ENCODE results near the gene ASPG.

Gene ASPG

GRCh38 chr14:104098272-104099095 lies 13.0 kb downstream of the ASPG start:
- no peak overlapping the region for H3K4me3 ChIP-seq
- no peak for TF ChIP-seq CTCF (IDR thresholded peaks at IDR 0.05)
- no peak overlapping the region for H3K27ac ChIP-seq
- no peak for DNase-seq (ENCODE audit: low spot score)

- no peak for TF ChIP-seq CTCF (IDR thresholded peaks at IDR 0.05)
- DNase-seq (ENCODE audit: low spot score), result no peak
- no peak overlapping the region for H3K27ac ChIP-seq
- H3K4me3 ChIP-seq, result no peak overlapping the region
Measured at GRCh38 chr14:104099096-104100041, 13.9 kb downstream of the ASPG start.

- no peak for TF ChIP-seq CTCF (IDR thresholded peaks at IDR 0.05)
- no peak for DNase-seq (ENCODE audit: low spot score)
- Histone ChIP-seq H3K4me3 (no peak overlapping the region), H3K27ac (no peak overlapping the region)
Measured at GRCh38 chr14:104100171-104101085, 14.9 kb downstream of the ASPG start.

GRCh38 chr14:104101086-104101621 lies 15.7 kb downstream of the ASPG start:
- Histone ChIP-seq H3K27ac (no peak overlapping the region), H3K4me3 (no peak overlapping the region)
- TF ChIP-seq CTCF (IDR thresholded peaks at IDR 0.05), result no peak
- DNase-seq (ENCODE audit: low spot score), result no peak

- DNase-seq (ENCODE audit: low spot score), result no peak
- no peak for TF ChIP-seq CTCF (IDR thresholded peaks at IDR 0.05)
- Histone ChIP-seq H3K4me3 (no peak overlapping the region), H3K27ac (no peak overlapping the region)
Measured at GRCh38 chr14:104101651-104102281, 16.3 kb downstream of the ASPG start.
